Loucy (cell line): ENCODE results near the gene NAT16.

Experiments
- CTCF ChIP-seq: fragments of 200-600 bp; sonication (generic); conservative IDR thresholded peaks from 2 replicates; pipeline ENCODE4 v1.5.1; 2014; ENCODE audit warnings: mild to moderate bottlenecking, antibody characterized with exemption, low read length
- EZH2phosphoT487 ChIP-seq: fragments of 200-600 bp; IDR thresholded peaks from 2 replicates; pipeline ENCODE4 v1.6.1; 2018; ENCODE audit warnings: antibody characterized with exemption, mild to moderate bottlenecking, moderate library complexity, borderline replicate concordance

GRCh38 chr7:101169838-101170551, 10.1 kb downstream of the NAT16 start:
- peak; percentile 92 for TF ChIP-seq CTCF
- TF ChIP-seq EZH2phosphoT487, result no peak
